ENCODE data around the gene NTRK1.

Gene NTRK1

GRCh38 chr1:156845055-156845952 lies 15.4 kb upstream of the NTRK1 start:
- TF ChIP-seq SUZ12 (IDR thresholded peaks at IDR 0.05; ENCODE audit: extremely low read depth, insufficient read depth, insufficient read length) (no peak), YY1 (IDR thresholded peaks at IDR 0.05; ENCODE audit: insufficient read depth, insufficient read length) (no peak), ZNF274 (IDR thresholded peaks at IDR 0.05; ENCODE audit: low read depth, low read length) (no peak)
- Histone ChIP-seq H3K9ac (ENCODE audit: insufficient read length, low read depth) (no peak overlapping the region), H3K4me3 (ENCODE audit: insufficient read length, low read depth) (no peak overlapping the region), H3K36me3 (ENCODE audit: insufficient read depth, insufficient read length, low read length) (no peaks in the 10 kb centered on the region), H3K9me3 (ENCODE audit: insufficient read depth, low read length) (no peaks in the 10 kb centered on the region), H3K27me3 (ENCODE audit: insufficient read depth, insufficient read length) (peaks cover 7% of the 10 kb centered on the region), H3K4me1 (ENCODE audit: insufficient read depth, insufficient read length) (peaks cover 15% of the 10 kb centered on the region)
- DNase-seq (ENCODE audit: low read depth, low spot score), result no peak

- no peaks in the 10 kb centered on the region for H3K36me3 ChIP-seq (ENCODE audit: insufficient read depth, insufficient read length, low read length)
- H3K4me1 ChIP-seq (ENCODE audit: insufficient read depth, insufficient read length), result peaks cover 15% of the 10 kb centered on the region
- TF ChIP-seq SUZ12 (IDR thresholded peaks at IDR 0.05; ENCODE audit: extremely low read depth, insufficient read depth, insufficient read length), result no peak
- no peak for TF ChIP-seq YY1 (IDR thresholded peaks at IDR 0.05; ENCODE audit: insufficient read depth, insufficient read length)
- TF ChIP-seq ZNF274 (IDR thresholded peaks at IDR 0.05; ENCODE audit: low read depth, low read length), result no peak
- no peaks in the 10 kb centered on the region for H3K9me3 ChIP-seq (ENCODE audit: insufficient read depth, low read length)
- no peak overlapping the region for H3K4me3 ChIP-seq (ENCODE audit: insufficient read length, low read depth)
- DNase-seq (ENCODE audit: low read depth, low spot score), result no peak
- no peak overlapping the region for H3K9ac ChIP-seq (ENCODE audit: insufficient read length, low read depth)
- peaks cover 7% of the 10 kb centered on the region for H3K27me3 ChIP-seq (ENCODE audit: insufficient read depth, insufficient read length)
These were observed 14.6 kb upstream of the NTRK1 start for GRCh38 chr1:156845953-156846545.

GRCh38 chr1:156846643-156847042 lies 14.0 kb upstream of the NTRK1 start:
- Histone ChIP-seq H3K36me3 (ENCODE audit: insufficient read depth, insufficient read length, low read length) (no peaks in the 10 kb centered on the region), H3K4me1 (ENCODE audit: insufficient read depth, insufficient read length) (peaks cover 10% of the 10 kb centered on the region), H3K9ac (ENCODE audit: insufficient read length, low read depth) (no peak overlapping the region), H3K4me3 (ENCODE audit: insufficient read length, low read depth) (no peak overlapping the region), H3K9me3 (ENCODE audit: insufficient read depth, low read length) (no peaks in the 10 kb centered on the region), H3K27me3 (ENCODE audit: insufficient read depth, insufficient read length) (peaks cover 7% of the 10 kb centered on the region)
- TF ChIP-seq YY1 (IDR thresholded peaks at IDR 0.05; ENCODE audit: insufficient read depth, insufficient read length), result no peak
- DNase-seq (ENCODE audit: low read depth, low spot score), result no peak

- H3K27me3 ChIP-seq (ENCODE audit: insufficient read depth, insufficient read length), result peaks cover 7% of the 10 kb centered on the region
- no peak overlapping the region for H3K9ac ChIP-seq (ENCODE audit: insufficient read length, low read depth)
- no peaks in the 10 kb centered on the region for H3K36me3 ChIP-seq (ENCODE audit: insufficient read depth, insufficient read length, low read length)
- DNase-seq (ENCODE audit: low read depth, low spot score), result no peak
- no peak overlapping the region for H3K4me3 ChIP-seq (ENCODE audit: insufficient read length, low read depth)
- H3K4me1 ChIP-seq (ENCODE audit: insufficient read depth, insufficient read length), result peaks cover 21% of the 10 kb centered on the region
- no peak for TF ChIP-seq SUZ12 (IDR thresholded peaks at IDR 0.05; ENCODE audit: extremely low read depth, insufficient read depth, insufficient read length)
- no peak for TF ChIP-seq ZNF274 (IDR thresholded peaks at IDR 0.05; ENCODE audit: low read depth, low read length)
- TF ChIP-seq YY1 (IDR thresholded peaks at IDR 0.05; ENCODE audit: insufficient read depth, insufficient read length), result no peak
- no peaks in the 10 kb centered on the region for H3K9me3 ChIP-seq (ENCODE audit: insufficient read depth, low read length)
These were observed 12.8 kb upstream of the NTRK1 start for GRCh38 chr1:156847591-156848460.

GRCh38 chr1:156848461-156849150 lies 12.1 kb upstream of the NTRK1 start:
- Histone ChIP-seq H3K27me3 (ENCODE audit: insufficient read depth, insufficient read length) (peaks cover 5% of the 10 kb centered on the region), H3K4me3 (ENCODE audit: insufficient read length, low read depth) (no peak overlapping the region), H3K9me3 (ENCODE audit: insufficient read depth, low read length) (no peaks in the 10 kb centered on the region), H3K36me3 (ENCODE audit: insufficient read depth, insufficient read length, low read length) (no peaks in the 10 kb centered on the region), H3K4me1 (ENCODE audit: insufficient read depth, insufficient read length) (peaks cover 22% of the 10 kb centered on the region), H3K9ac (ENCODE audit: insufficient read length, low read depth) (no peak overlapping the region)
- DNase-seq (ENCODE audit: low read depth, low spot score), result no peak
- TF ChIP-seq ZNF274 (IDR thresholded peaks at IDR 0.05; ENCODE audit: low read depth, low read length), result no peak
- TF ChIP-seq YY1 (IDR thresholded peaks at IDR 0.05; ENCODE audit: insufficient read depth, insufficient read length), result no peak
- TF ChIP-seq SUZ12 (IDR thresholded peaks at IDR 0.05; ENCODE audit: extremely low read depth, insufficient read depth, insufficient read length), result no peak

GRCh38 chr1:156849151-156849496 lies 11.5 kb upstream of the NTRK1 start:
- H3K27me3 ChIP-seq (ENCODE audit: insufficient read depth, insufficient read length), result peaks cover 10% of the 10 kb centered on the region
- no peak for DNase-seq (ENCODE audit: low read depth, low spot score)
- no peak for TF ChIP-seq SUZ12 (IDR thresholded peaks at IDR 0.05; ENCODE audit: extremely low read depth, insufficient read depth, insufficient read length)
- no peak for TF ChIP-seq YY1 (IDR thresholded peaks at IDR 0.05; ENCODE audit: insufficient read depth, insufficient read length)
- TF ChIP-seq ZNF274 (IDR thresholded peaks at IDR 0.05; ENCODE audit: low read depth, low read length), result no peak
- no peak overlapping the region for H3K4me3 ChIP-seq (ENCODE audit: insufficient read length, low read depth)
- no peaks in the 10 kb centered on the region for H3K36me3 ChIP-seq (ENCODE audit: insufficient read depth, insufficient read length, low read length)
- H3K9ac ChIP-seq (ENCODE audit: insufficient read length, low read depth), result no peak overlapping the region
- H3K4me1 ChIP-seq (ENCODE audit: insufficient read depth, insufficient read length), result peaks cover 20% of the 10 kb centered on the region
- H3K9me3 ChIP-seq (ENCODE audit: insufficient read depth, low read length), result no peaks in the 10 kb centered on the region

Measured in NT2/D1 (cell line).